ENCODE measurements around the gene GALNT2.

GALNT2 gene

DNA sequence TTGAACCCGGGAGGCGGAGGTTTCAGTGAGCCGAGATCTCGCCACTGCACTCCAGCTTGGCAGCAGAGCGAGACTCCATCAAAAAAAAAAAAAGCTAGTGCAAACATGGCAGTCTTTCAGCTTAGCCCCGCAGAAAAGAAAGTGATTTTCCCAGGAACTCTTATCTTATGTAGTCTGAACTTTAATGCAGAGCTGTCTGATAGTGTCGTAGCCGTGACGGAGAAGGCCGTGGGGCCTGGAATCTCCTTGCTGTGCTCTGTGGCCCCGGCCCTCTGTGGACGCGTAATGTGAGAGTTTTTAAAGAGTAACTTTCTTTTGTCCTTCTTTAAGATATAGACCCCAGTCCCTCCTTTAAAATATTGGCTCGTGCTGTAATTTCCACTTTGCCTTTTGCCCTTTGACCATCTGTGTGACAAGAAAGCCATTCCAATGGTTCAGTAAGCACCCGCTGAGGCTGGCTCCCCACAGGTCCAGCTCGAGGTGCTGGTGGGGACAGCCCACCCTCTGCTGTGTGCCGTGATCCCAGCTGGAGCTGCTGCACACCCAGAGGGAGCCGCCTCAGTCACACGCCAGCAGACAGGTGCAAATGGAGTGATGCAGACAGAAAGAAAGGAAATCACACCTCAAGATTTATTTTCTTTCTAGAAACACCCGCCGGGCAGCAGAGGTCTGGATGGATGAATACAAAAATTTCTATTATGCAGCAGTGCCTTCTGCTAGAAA, 195.1 kb downstream of the GALNT2 start:
- Histone ChIP-seq H2AFZ (ENCODE audit: low read depth, low read length) (no peak overlapping the region), H3K4me2 (ENCODE audit: insufficient read depth, low read length) (no peak overlapping the region), H3K36me3 (ENCODE audit: insufficient read depth, low read length) (peaks cover 98% of the 10 kb centered on the region), H3K4me1 (ENCODE audit: insufficient read depth, low read length) (no peaks in the 10 kb centered on the region), H3K79me2 (ENCODE audit: insufficient read depth, low read length) (peaks cover 30% of the 10 kb centered on the region), H3K27me3 (ENCODE audit: insufficient read depth, low read length, poor library complexity) (no peaks in the 10 kb centered on the region), H3K27ac (ENCODE audit: low read length) (no peak overlapping the region), H3K4me3 (ENCODE audit: low read depth in 1 of 2, low read length in 2 of 2) (no peak overlapping the region), H3K9ac (ENCODE audit: low read depth, low read length) (no peak overlapping the region), H4K20me1 (ENCODE audit: insufficient read depth, low read length) (peaks cover 48% of the 10 kb centered on the region), H3K9me3 (ENCODE audit: insufficient read depth, low read length, severe bottlenecking) (no peaks in the 10 kb centered on the region)
- DNase-seq = no peak
- TF ChIP-seq EZH2 (IDR thresholded peaks at IDR 0.05; ENCODE audit: borderline replicate concordance, low read depth, low read length, severe bottlenecking) = no peak
- TF ChIP-seq, protein P1, sequence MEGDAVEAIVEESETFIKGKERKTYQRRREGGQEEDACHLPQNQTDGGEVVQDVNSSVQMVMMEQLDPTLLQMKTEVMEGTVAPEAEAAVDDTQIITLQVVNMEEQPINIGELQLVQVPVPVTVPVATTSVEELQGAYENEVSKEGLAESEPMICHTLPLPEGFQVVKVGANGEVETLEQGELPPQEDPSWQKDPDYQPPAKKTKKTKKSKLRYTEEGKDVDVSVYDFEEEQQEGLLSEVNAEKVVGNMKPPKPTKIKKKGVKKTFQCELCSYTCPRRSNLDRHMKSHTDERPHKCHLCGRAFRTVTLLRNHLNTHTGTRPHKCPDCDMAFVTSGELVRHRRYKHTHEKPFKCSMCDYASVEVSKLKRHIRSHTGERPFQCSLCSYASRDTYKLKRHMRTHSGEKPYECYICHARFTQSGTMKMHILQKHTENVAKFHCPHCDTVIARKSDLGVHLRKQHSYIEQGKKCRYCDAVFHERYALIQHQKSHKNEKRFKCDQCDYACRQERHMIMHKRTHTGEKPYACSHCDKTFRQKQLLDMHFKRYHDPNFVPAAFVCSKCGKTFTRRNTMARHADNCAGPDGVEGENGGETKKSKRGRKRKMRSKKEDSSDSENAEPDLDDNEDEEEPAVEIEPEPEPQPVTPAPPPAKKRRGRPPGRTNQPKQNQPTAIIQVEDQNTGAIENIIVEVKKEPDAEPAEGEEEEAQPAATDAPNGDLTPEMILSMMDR (IDR thresholded peaks at IDR 0.05; ENCODE audit: borderline replicate concordance, extremely low read depth, low read length, poor library complexity, severe bottlenecking) = no peak
- ATAC-seq (ENCODE audit: insufficient read depth, low read depth) = no peak

DNA sequence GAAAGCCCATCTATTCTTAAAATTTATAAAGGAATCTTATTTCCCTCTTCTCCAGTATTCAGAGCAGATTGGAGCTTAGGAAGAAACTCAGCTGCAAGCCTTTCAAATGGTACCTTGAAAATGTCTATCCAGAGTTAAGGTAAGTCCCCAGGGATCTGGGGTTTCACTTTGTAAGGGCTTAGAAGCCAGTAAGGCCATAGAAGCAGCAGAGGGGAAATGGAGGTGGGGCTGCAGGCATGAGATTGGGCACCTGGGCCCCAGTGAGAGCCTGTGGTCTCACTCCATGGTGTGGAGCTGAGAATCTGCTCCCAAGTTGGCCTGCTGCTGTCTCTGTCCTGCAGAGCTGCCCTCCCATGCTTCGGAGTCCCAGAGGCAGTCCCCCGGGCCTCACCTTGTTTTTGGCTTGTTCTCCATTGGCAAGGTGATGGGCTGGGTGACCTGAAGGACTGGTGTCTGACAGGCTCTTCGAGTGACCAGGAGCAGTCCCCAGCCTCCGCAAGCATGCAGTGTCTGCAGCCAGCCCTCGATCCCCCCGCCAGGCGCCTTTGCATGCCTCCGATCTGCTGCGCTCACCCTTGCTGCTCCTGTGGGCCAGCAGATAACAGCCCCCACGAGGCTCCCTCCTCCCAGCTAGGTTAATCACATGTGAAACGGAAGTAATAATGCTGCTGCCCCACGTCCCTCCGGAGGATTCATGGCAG, 196.0 kb downstream of the GALNT2 start:
- TF ChIP-seq, protein P1 (IDR thresholded peaks at IDR 0.05; ENCODE audit: borderline replicate concordance, extremely low read depth, low read length, poor library complexity, severe bottlenecking) = no peak
- TF ChIP-seq EZH2 (IDR thresholded peaks at IDR 0.05; ENCODE audit: borderline replicate concordance, low read depth, low read length, severe bottlenecking) = no peak
- no peaks in the 10 kb centered on the region for H3K27me3 ChIP-seq (ENCODE audit: insufficient read depth, low read length, poor library complexity)
- no peak overlapping the region for H3K27ac ChIP-seq (ENCODE audit: low read length)
- no peak overlapping the region for H3K9ac ChIP-seq (ENCODE audit: low read depth, low read length)
- DNase-seq (no peak), ATAC-seq (ENCODE audit: insufficient read depth, low read depth) (no peak)
- no peak overlapping the region for H3K4me3 ChIP-seq (ENCODE audit: low read depth in 1 of 2, low read length in 2 of 2)
- H3K36me3 ChIP-seq (ENCODE audit: insufficient read depth, low read length) = peaks cover 99% of the 10 kb centered on the region
- peaks cover 31% of the 10 kb centered on the region for H3K79me2 ChIP-seq (ENCODE audit: insufficient read depth, low read length)
- no peaks in the 10 kb centered on the region for H3K9me3 ChIP-seq (ENCODE audit: insufficient read depth, low read length, severe bottlenecking)
- H2AFZ ChIP-seq (ENCODE audit: low read depth, low read length) = no peak overlapping the region
- peaks cover 51% of the 10 kb centered on the region for H4K20me1 ChIP-seq (ENCODE audit: insufficient read depth, low read length)
- H3K4me1 ChIP-seq (ENCODE audit: insufficient read depth, low read length) = no peaks in the 10 kb centered on the region
- H3K4me2 ChIP-seq (ENCODE audit: insufficient read depth, low read length) = no peak overlapping the region

DNA sequence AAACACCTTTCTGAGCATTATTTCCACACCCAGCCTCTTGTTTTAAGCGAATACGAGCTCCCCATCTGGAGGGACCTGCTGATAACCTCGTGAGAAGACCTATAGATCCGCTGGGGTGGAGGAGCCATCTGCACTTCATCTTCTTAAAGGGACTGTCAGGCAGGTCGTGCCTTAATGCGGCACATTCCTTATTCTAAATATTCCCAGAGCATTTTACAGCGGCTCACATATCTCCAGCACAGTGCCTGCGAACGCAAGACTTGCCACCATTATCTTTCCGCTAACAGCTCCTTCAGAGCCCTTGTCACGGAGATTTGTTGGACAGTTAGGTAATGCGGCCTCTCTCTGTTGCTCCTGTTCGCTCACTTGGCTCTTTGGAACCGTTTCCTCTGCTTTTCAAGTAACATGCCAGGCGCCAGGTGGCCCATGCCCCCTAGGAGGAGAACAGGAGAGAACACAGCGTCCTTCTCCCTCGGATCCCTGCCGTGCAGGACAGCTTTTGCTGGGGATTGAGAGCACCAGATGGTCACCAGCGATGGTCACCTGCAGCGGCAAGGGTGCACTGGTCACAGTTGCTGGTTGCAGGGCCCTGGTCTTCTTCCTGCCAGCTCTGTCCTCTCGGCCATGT, 196.6 kb downstream of the GALNT2 start:
- H3K36me3 ChIP-seq (ENCODE audit: insufficient read depth, low read length) = peaks cover 99% of the 10 kb centered on the region

More for the DNA sequence above, 196.6 kb downstream of the GALNT2 start:
- no peak for DNase-seq
- Histone ChIP-seq H3K27ac (ENCODE audit: low read length) (no peak overlapping the region), H3K79me2 (ENCODE audit: insufficient read depth, low read length) (peaks cover 34% of the 10 kb centered on the region), H3K4me3 (ENCODE audit: low read depth in 1 of 2, low read length in 2 of 2) (no peak overlapping the region), H3K9me3 (ENCODE audit: insufficient read depth, low read length, severe bottlenecking) (no peaks in the 10 kb centered on the region), H3K9ac (ENCODE audit: low read depth, low read length) (no peak overlapping the region), H2AFZ (ENCODE audit: low read depth, low read length) (no peak overlapping the region), H3K27me3 (ENCODE audit: insufficient read depth, low read length, poor library complexity) (no peaks in the 10 kb centered on the region), H3K4me2 (ENCODE audit: insufficient read depth, low read length) (no peak overlapping the region), H3K4me1 (ENCODE audit: insufficient read depth, low read length) (no peaks in the 10 kb centered on the region), H4K20me1 (ENCODE audit: insufficient read depth, low read length) (peaks cover 56% of the 10 kb centered on the region)
- ATAC-seq (ENCODE audit: insufficient read depth, low read depth) = no peak
- no peak for TF ChIP-seq EZH2 (IDR thresholded peaks at IDR 0.05; ENCODE audit: borderline replicate concordance, low read depth, low read length, severe bottlenecking)
- TF ChIP-seq, protein P1 (IDR thresholded peaks at IDR 0.05; ENCODE audit: borderline replicate concordance, extremely low read depth, low read length, poor library complexity, severe bottlenecking) = no peak

All from DND-41 (cell line).